Measurements from ENCODE around the gene DIS3L2.

DNA sequence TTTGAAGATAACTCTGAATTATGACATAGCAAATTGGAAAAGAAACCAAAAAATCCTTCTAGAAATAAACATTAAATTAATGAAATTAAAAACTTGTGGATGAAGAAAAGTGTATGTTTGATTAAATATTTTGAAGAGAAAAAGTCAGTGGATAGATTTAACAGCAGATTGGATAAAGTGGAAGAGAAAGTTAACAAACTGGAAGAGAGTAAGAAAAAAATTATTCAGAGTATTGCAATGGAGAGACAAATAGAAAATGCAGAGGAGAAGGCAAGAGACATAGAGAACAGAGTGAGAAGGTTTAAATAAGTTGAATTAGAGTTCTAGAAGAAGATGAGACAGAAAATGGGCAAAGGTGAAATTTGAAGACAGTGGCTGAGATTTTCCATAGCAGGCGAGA, 162.8 kb downstream of the DIS3L2 start:
- TF ChIP-seq, protein P1, sequence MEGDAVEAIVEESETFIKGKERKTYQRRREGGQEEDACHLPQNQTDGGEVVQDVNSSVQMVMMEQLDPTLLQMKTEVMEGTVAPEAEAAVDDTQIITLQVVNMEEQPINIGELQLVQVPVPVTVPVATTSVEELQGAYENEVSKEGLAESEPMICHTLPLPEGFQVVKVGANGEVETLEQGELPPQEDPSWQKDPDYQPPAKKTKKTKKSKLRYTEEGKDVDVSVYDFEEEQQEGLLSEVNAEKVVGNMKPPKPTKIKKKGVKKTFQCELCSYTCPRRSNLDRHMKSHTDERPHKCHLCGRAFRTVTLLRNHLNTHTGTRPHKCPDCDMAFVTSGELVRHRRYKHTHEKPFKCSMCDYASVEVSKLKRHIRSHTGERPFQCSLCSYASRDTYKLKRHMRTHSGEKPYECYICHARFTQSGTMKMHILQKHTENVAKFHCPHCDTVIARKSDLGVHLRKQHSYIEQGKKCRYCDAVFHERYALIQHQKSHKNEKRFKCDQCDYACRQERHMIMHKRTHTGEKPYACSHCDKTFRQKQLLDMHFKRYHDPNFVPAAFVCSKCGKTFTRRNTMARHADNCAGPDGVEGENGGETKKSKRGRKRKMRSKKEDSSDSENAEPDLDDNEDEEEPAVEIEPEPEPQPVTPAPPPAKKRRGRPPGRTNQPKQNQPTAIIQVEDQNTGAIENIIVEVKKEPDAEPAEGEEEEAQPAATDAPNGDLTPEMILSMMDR (IDR thresholded peaks at IDR 0.05), result no peak
- TF ChIP-seq POLR2A (IDR thresholded peaks at IDR 0.05), result no peak
